Measurements from ENCODE around the gene PDIK1L. TPM values are rescaled to one million over a fixed set of nuclear protein-coding genes. Genes with fewer than 3 reads are reported as not detected.

PDIK1L gene
- total RNA-seq, 1 donor from 2014 or later, result 14.9 TPM

GRCh38 chr1:26169669-26170471 is 58.2 kb downstream of the PDIK1L start, which contains the start of gene ZNF593:
Gene ZNF593 (plus strand): TSS chr1:26169908. CDS start chr1:26169984, 76 bp downstream.
- DNase-seq (ENCODE audit: low spot score), result peak; percentile 90

GRCh38 chr1:26170472-26170821 is 58.8 kb downstream of the PDIK1L start:
- DNase-seq (ENCODE audit: low spot score), result no peak

GRCh38 chr1:26171084-26172072 is 59.8 kb downstream of the PDIK1L start, which contains the start of gene ZNF593OS:
Gene ZNF593OS (minus strand): TSS chr1:26171832. CDS start chr1:26171661, 171 bp downstream.
- DNase-seq (ENCODE audit: low spot score), result no peak

Other genes with a start within 250 kb of the PDIK1L start
- 9.6 TPM for gene PAQR7, start 236.1 kb upstream of the PDIK1L start, total RNA-seq (ENCODE audit: insufficient read depth, low replicate concordance)
- gene STMN1, start 205.4 kb upstream of the PDIK1L start, total RNA-seq (ENCODE audit: insufficient read depth, low replicate concordance), result 32.5 TPM
- 5.1 TPM for gene PAFAH2, start 113.8 kb upstream of the PDIK1L start, total RNA-seq (ENCODE audit: insufficient read depth, low replicate concordance)
- 0.48 TPM for gene EXTL1, start 90.0 kb upstream of the PDIK1L start, total RNA-seq (ENCODE audit: insufficient read depth, low replicate concordance)
- gene SLC30A2, start 65.7 kb upstream of the PDIK1L start, total RNA-seq (ENCODE audit: insufficient read depth, low replicate concordance), result 1.2 TPM
- 0.96 TPM for gene TRIM63, start 44.2 kb upstream of the PDIK1L start, total RNA-seq (ENCODE audit: insufficient read depth, low replicate concordance)
- gene FAM110D, start 47.3 kb downstream of the PDIK1L start, total RNA-seq (ENCODE audit: insufficient read depth, low replicate concordance), result 0.72 TPM
- gene C1orf232, start 57.1 kb downstream of the PDIK1L start, total RNA-seq (ENCODE audit: insufficient read depth, low replicate concordance), result not detected
- gene ZNF593, start 58.1 kb downstream of the PDIK1L start, total RNA-seq (ENCODE audit: insufficient read depth, low replicate concordance), result not detected
- gene ZNF593OS, start 60.0 kb downstream of the PDIK1L start, total RNA-seq (ENCODE audit: insufficient read depth, low replicate concordance), result not detected
- gene CNKSR1, start 65.7 kb downstream of the PDIK1L start, total RNA-seq (ENCODE audit: insufficient read depth, low replicate concordance), result not detected
- gene CATSPER4, start 78.8 kb downstream of the PDIK1L start, total RNA-seq (ENCODE audit: insufficient read depth, low replicate concordance), result 1.7 TPM
- gene CEP85, start 122.4 kb downstream of the PDIK1L start, total RNA-seq (ENCODE audit: insufficient read depth, low replicate concordance), result 1.7 TPM
- gene SH3BGRL3, start 168.3 kb downstream of the PDIK1L start, total RNA-seq (ENCODE audit: insufficient read depth, low replicate concordance), result 12.5 TPM
- gene UBXN11, start 194.8 kb downstream of the PDIK1L start, total RNA-seq (ENCODE audit: insufficient read depth, low replicate concordance), result 8.2 TPM
- gene CD52, start 206.1 kb downstream of the PDIK1L start, total RNA-seq (ENCODE audit: insufficient read depth, low replicate concordance), result not detected
- gene CRYBG2, start 242.3 kb downstream of the PDIK1L start, total RNA-seq (ENCODE audit: insufficient read depth, low replicate concordance), result 7.0 TPM